HEK293T (cell line): ENCODE measurements around the gene CAPS.
"Not testable (repeated sequence)": the region's sequence is repeated elsewhere in the genome, so short reads cannot be mapped to it uniquely, and the experiment has no call there.

Experiments
- CTCF ChIA-PET: fragments of 350-600 bp; formaldehyde crosslinking; extraction: SDS; loops from one replicate; lab custom pipeline; 2021; ENCODE audit warnings: antibody characterized with exemption, inconsistent platforms; lab: Yijun Ruan, JAX
- POLR2A ChIA-PET: fragments of 350-600 bp; formaldehyde crosslinking; extraction: SDS; loops from one replicate; lab custom pipeline; 2020; ENCODE audit warnings: antibody characterized with exemption, inconsistent platforms; lab: Yijun Ruan, JAX
- DNase-seq: peaks from one replicate; pipeline ENCODE4 v3.0.0; 2012; ENCODE audit warnings: mixed read lengths; ENCODE audit errors: extremely low spot score
- ARNT ChIP-seq: fragments of 450-650 bp; IDR thresholded peaks from 2 replicates; pipeline ENCODE4 v1.6.1; 2017; ENCODE audit warnings: mild to moderate bottlenecking
- BHLHE40 ChIP-seq: fragments of 450-650 bp; IDR thresholded peaks from 2 replicates; pipeline ENCODE4 v1.6.1; 2016; ENCODE audit warnings: mild to moderate bottlenecking, moderate library complexity, borderline replicate concordance
- CTBP1 ChIP-seq: fragments of 450-650 bp; IDR thresholded peaks from 2 replicates; pipeline ENCODE4 v1.6.1; 2016; ENCODE audit warnings: borderline replicate concordance
- ELF4 ChIP-seq: fragments of 450-650 bp; IDR thresholded peaks from 2 replicates; pipeline ENCODE4 v1.6.1; 2017; ENCODE audit warnings: antibody characterized with exemption
- FOXA1 ChIP-seq: fragments of 450-650 bp; IDR thresholded peaks from 2 replicates; pipeline ENCODE4 v1.6.1; 2016; ENCODE audit warnings: mild to moderate bottlenecking
- FOXK2 ChIP-seq: fragments of 450-650 bp; IDR thresholded peaks from 2 replicates; pipeline ENCODE4 v1.6.1; 2016; ENCODE audit warnings: mild to moderate bottlenecking
- FOXM1 ChIP-seq: fragments of 450-650 bp; IDR thresholded peaks from 2 replicates; pipeline ENCODE4 v1.6.1; 2017; ENCODE audit warnings: mild to moderate bottlenecking, borderline replicate concordance
- HDGF ChIP-seq: fragments of 450-650 bp; IDR thresholded peaks from 2 replicates; pipeline ENCODE4 v1.6.1; 2017; ENCODE audit warnings: antibody characterized with exemption, borderline replicate concordance
- L3MBTL2 ChIP-seq: fragments of 450-650 bp; conservative IDR thresholded peaks from 2 replicates; pipeline ENCODE4 v1.6.1; 2016; ENCODE audit warnings: mild to moderate bottlenecking
- LEF1 ChIP-seq: fragments of 450-650 bp; IDR thresholded peaks from 2 replicates; pipeline ENCODE4 v1.6.1; 2017; ENCODE audit warnings: mild to moderate bottlenecking, borderline replicate concordance
- NFRKB ChIP-seq: fragments of 450-650 bp; IDR thresholded peaks from 2 replicates; pipeline ENCODE4 v1.6.1; 2016; ENCODE audit warnings: mild to moderate bottlenecking, moderate library complexity
- PKNOX1 ChIP-seq: fragments of 450-650 bp; IDR thresholded peaks from 2 replicates; pipeline ENCODE4 v1.6.1; 2016
- SP1 ChIP-seq: fragments of 450-650 bp; IDR thresholded peaks from 2 replicates; pipeline ENCODE4 v1.6.1; 2017
- SUZ12 ChIP-seq: fragments of 450-650 bp; IDR thresholded peaks from 2 replicates; pipeline ENCODE4 v1.6.1; 2016; ENCODE audit warnings: mild to moderate bottlenecking
- TARDBP ChIP-seq: fragments of 450-650 bp; IDR thresholded peaks from 2 replicates; pipeline ENCODE4 v1.6.1; 2016
- ZNF384 ChIP-seq: fragments of 450-650 bp; IDR thresholded peaks from 2 replicates; pipeline ENCODE4 v1.6.1; 2016

The CAPS gene

GRCh38 chr19:5957170-5957569 is 43.1 kb downstream of the CAPS start:
- no peak for DNase-seq
- CTCF ChIA-PET: interaction anchor here (1.1 to 4.3 kb wide), 3 partner anchors 8 to 23 kb away, joined by 3 to 20 read pairs (median 4); no protein-coding TSS in a partner anchor
- TF ChIP-seq FOXM1: no peak
- TF ChIP-seq SP1: no peak
- TF ChIP-seq CTBP1: no peak
- TF ChIP-seq BHLHE40: no peak
- no peak for TF ChIP-seq FOXK2
- no peak for TF ChIP-seq ZNF384
- no peak for TF ChIP-seq LEF1
- POLR2A ChIA-PET: no interaction called here

GRCh38 chr19:5958074-5958850 is 44.2 kb downstream of the CAPS start:
- TF ChIP-seq PKNOX1: no peak
- TF ChIP-seq FOXM1: no peak
- no peak for TF ChIP-seq NFRKB
- TF ChIP-seq CTBP1: no peak
- TF ChIP-seq ELF4: no peak
- TF ChIP-seq TARDBP: no peak
- no peak for TF ChIP-seq FOXA1
- TF ChIP-seq SUZ12: no peak
- TF ChIP-seq ARNT: no peak
- TF ChIP-seq SP1: no peak
- no peak for TF ChIP-seq ZNF384
- TF ChIP-seq FOXK2: no peak
- TF ChIP-seq HDGF: no peak
- TF ChIP-seq BHLHE40: no peak
- no peak for TF ChIP-seq L3MBTL2
- no peak for TF ChIP-seq LEF1
- DNase-seq: no peak
- ChIA-PET POLR2A (no interaction called here), CTCF (interaction anchor here (4.3 kb wide), 1 partner anchor 10 kb away, joined by 20 read pairs; no protein-coding TSS in a partner anchor)

- ChIA-PET CTCF (interaction anchor here (4.3 kb wide), 1 partner anchor 9 kb away, joined by 20 read pairs; no protein-coding TSS in a partner anchor), POLR2A (no interaction called here)
- no peak for TF ChIP-seq ARNT
- no peak for TF ChIP-seq PKNOX1
- no peak for TF ChIP-seq SP1
- TF ChIP-seq ELF4: no peak
- no peak for TF ChIP-seq SUZ12
- no peak for TF ChIP-seq NFRKB
- no peak for TF ChIP-seq CTBP1
- TF ChIP-seq L3MBTL2: no peak
- TF ChIP-seq FOXK2: no peak
- TF ChIP-seq HDGF: no peak
- no peak for TF ChIP-seq ZNF384
- no peak for TF ChIP-seq TARDBP
- TF ChIP-seq BHLHE40: no peak
- TF ChIP-seq FOXM1: no peak
- no peak for TF ChIP-seq LEF1
- no peak for DNase-seq
Observed at GRCh38 chr19:5958851-5959122, 44.7 kb downstream of the CAPS start.

GRCh38 chr19:5959260-5960004 is 45.4 kb downstream of the CAPS start:
- CTCF ChIA-PET: interaction anchor here (0.6 to 4.3 kb wide), 4 partner anchors 8 to 44 kb away, joined by 3 to 20 read pairs (median 4); no protein-coding TSS in a partner anchor
- no peak for TF ChIP-seq FOXM1
- DNase-seq: no peak
- POLR2A ChIA-PET: no interaction called here

- POLR2A ChIA-PET: no interaction called here
- CTCF ChIA-PET: interaction anchor here (0.6 to 1.2 kb wide), 3 partner anchors 8 to 44 kb away, joined by 3 to 4 read pairs (median 4); no protein-coding TSS in a partner anchor
- no peak for DNase-seq
- no peak for TF ChIP-seq PKNOX1
Observed at GRCh38 chr19:5960005-5961001, 46.2 kb downstream of the CAPS start.

- CTCF ChIA-PET, POLR2A ChIA-PET, DNase-seq: not testable (repeated sequence)
Observed at GRCh38 chr19:5961641-5961968, 47.6 kb downstream of the CAPS start.
